GM19035 (cell line): ENCODE data around the gene COPZ1.
"Not testable (repeated sequence)": the region's sequence is repeated elsewhere in the genome, so short reads cannot be mapped to it uniquely, and the experiment has no call there.

Experiments
- ATAC-seq: cut with Tn5 transposase; IDR thresholded peaks from one replicate; pipeline ENCODE4 v1.9.1; 2021; ENCODE audit not compliant: unreplicated experiment

Gene COPZ1

DNA sequence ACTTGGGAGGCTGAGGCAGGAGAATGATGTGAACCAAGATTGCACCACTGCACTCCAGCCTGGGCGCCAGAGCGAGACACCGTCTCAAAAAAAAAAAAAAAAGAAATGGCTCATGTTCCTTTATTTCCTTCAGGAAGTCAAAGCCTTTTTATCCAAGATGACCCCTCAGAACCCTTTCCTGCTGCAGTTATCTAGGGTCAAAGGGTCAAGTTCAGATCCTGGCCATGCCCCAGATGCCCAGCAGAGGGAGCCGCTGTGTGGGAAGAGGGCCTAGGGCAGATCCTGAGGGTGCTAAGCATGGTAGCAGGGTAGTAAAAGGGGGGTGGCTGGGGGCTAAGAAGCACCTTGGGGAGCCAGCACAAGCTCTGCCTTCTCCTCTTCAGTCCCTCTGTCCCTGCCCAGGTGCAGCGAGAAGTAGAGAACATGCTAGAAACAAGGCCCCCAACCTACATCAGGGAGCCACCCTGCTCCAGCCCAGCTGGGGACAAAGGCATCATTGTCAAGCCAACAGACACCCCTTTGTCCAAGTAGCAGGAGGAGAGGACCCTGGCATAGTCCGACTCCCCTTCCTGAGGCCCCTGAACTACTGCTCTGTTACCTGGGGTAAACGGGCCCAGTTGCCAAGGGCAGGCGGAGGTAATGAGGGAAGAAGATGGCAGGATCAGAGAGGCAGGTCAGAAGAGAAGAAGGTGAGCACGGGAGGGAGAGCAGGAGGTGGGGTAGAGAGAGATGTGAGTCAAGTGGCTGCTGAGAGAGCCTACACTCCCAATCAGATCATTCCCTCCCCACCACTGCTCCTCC, 30.6 kb upstream of the COPZ1 start:
- peak; percentile 53 for ATAC-seq

DNA sequence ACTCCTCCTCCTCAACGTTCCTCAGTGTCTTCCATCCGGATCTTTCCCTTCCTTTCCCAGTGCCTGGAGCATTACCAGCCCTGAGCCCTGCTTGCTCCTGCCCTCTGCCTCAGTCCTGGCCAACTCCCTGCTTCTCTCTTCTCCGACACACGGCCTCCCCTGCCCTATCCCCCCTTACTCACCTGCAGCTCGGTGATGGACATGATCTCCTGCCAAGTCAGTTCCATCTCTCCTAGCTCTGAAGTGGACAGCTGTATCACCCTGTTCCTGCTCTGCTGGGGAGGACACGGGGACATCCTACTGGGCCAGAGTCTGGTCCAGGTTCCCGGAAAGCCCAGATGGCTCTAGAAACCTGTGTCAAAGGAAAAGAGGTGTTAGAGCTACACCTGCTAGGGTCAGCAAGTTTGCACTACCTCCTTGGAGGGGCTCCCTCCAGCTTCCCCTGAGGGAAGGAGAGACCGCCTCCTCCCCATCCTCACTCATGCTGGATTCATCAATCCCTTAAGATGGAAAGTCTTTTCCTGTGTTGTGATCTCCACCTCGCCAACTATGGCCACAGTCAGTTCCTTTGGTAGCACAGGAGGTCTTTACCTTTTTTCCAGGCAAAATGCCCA, 29.9 kb upstream of the COPZ1 start:
- no peak for ATAC-seq

GRCh38 chr12:54296393-54297099, 28.4 kb upstream of the COPZ1 start:
- ATAC-seq = no peak

DNA sequence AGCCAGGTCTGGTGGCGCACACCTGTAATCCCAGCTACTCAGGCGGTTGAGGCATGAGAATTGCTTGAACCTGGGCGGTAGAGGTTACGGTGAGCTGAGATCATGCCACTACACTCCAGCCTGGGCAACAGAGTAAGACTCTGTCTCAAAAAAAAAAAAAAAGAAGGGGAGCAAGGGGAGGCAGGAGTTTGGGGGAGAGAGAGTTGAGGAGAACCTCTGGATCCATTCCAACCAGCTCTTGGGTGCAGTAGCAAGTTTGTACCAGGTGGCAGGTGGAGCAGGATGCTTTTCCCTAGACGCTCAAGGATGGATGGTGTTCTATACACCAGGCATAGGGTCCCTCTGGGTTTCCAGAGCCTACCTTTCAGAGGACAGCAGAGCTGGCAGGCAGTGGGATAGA, 26.0 kb upstream of the COPZ1 start:
- ATAC-seq = no peak

DNA sequence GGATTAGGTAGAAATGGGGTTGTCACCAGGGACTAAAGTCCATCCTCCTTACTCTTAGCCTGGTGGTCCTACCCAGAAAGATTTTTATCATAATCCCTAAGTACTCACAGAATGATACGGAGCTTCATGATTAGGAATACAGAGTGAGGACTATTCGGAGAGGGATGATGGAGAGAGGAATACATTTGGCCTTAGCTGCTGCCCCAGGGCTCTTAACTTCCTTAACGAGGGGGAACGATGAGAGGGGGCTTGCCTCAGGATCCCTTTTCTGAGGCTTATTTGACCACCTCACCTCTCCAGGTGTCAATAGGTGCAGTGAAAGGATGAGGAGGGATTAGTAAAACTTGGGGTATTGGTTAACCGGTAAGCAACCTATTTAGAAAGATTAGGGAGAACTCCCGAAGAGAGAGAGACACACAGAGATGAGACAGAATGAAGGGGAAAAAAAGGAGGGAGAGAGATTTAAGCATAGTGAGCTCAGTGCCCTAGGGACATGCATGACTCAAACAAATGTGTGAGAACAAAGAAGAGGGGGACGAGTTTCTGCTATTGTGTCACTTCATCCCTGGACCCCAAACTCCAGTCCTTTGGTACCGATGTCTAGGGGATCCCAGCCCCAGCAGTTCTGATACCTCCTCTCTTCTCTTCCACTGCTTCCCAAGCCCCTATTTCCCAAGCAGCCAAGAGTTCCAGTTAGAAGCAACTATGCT, 25.3 kb upstream of the COPZ1 start:
- no peak for ATAC-seq

- ATAC-seq = no peak
Measured at GRCh38 chr12:54300225-54300731, 24.7 kb upstream of the COPZ1 start.

- ATAC-seq = no peak
Measured at GRCh38 chr12:54300732-54301427, 24.1 kb upstream of the COPZ1 start, which contains the start of gene NFE2. NFE2 (minus strand) TSS chr12:54301015; CDS start chr12:54295248, 5,767 bp downstream.

GRCh38 chr12:54301428-54302048, 23.4 kb upstream of the COPZ1 start:
- no peak for ATAC-seq

GRCh38 chr12:54303640-54304039, 21.3 kb upstream of the COPZ1 start:
- no peak for ATAC-seq

DNA sequence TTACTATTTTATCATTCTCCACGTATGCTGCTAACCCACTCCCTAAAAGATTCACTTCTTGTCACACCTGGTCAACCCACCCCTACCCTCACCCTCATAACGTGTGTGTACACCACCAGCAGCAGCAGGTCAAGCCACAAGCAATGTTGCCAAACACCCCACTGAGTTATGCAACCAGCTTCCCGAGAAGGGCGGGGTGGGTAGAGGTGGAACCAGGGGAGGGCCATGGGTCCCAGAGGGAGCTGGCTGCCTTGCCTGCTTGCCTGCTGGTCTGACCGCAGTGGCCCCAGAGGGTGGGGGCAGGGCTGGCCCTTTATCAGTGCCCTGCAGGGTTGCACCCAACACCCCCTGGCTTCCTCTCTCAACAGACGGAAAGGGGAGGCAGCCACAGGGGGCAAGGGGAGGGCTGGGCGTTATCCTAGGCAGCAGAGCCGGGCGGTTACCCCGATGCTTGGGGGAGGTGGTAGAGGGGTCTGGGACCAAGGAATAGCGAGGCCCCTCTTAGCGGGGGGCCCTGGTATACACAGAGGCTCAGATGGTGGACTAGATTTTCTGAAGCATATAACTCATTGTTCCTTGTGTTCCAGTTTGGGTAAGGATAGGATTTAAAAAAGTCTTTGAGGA, 20.6 kb upstream of the COPZ1 start:
- no peak for ATAC-seq

DNA sequence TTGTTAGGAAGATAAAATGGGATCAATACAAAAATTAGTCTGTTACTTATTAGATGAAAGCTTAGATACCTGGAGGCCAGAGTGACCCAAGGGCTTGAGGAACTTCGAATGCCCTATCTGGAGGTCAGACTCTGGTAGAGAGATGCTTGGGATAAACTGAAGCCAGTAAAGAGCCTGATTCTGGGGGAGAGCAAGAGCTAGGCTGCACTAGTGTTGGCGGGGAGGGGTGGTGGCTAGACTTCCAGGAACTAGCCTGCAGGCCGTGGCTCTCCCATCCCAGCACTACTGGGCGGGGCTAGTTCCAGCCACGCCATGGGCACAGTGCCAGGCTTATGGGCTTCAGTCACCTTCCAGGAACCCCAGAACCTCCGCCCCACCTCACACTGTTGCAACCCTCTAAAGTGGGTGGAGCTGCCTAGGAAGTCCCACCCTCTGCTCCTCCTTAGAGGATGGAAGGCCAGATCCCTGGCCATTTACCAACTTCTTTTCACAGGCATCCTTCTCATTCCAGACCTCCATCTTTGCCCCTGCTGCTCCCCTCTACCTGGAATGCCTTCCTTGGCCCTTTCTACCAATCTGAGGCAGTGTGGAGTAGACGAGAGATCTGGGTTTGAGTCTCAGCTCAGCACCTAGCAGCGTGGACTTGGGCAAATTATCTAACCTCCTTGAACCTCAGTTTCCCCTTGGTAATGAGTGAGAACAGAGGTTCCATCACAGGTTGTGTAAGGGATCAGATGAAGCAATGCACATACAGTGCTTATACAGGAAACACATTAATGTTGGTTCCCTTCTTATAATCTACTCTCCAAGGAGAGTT, 17.8 kb upstream of the COPZ1 start:
- ATAC-seq = no peak

- ATAC-seq = no peak
Measured at GRCh38 chr12:54311051-54311450, 13.9 kb upstream of the COPZ1 start.

GRCh38 chr12:54312309-54312708, 12.6 kb upstream of the COPZ1 start:
- ATAC-seq = not testable (repeated sequence)

- no peak for ATAC-seq
Measured at GRCh38 chr12:54321363-54321762, 3.6 kb upstream of the COPZ1 start.

DNA sequence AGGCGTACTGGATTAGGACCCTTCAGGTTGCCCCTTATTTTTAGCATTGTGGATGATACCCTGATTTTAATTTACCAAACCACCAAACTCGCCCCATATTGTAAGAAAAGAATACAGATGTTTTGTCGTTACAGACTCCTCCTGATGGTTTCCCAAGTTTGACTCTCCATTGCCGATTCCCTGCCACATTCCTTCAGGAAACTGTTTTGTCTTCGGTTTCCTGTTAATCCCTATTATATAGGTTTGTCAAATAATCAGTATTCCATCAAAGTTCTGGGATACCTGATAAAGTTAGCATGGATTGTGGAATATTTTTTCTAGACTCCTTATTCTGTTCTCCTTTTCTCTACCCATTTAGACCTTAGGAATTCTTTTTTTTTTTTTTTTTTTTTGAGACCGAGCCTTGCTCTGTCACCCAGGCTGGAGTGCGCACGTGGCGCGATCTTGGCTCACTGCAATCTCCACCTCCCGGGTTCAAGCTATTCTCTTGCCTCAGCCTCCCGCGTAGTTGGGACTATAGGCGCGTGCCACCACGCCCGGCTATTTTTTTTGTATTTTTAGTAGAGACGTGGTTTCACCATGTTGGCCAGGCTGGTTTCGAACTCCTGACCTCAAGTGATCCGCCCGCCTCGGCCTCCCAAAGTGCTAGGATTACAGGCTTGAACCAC, 645 bp downstream of the COPZ1 start:
- not testable (repeated sequence) for ATAC-seq

DNA sequence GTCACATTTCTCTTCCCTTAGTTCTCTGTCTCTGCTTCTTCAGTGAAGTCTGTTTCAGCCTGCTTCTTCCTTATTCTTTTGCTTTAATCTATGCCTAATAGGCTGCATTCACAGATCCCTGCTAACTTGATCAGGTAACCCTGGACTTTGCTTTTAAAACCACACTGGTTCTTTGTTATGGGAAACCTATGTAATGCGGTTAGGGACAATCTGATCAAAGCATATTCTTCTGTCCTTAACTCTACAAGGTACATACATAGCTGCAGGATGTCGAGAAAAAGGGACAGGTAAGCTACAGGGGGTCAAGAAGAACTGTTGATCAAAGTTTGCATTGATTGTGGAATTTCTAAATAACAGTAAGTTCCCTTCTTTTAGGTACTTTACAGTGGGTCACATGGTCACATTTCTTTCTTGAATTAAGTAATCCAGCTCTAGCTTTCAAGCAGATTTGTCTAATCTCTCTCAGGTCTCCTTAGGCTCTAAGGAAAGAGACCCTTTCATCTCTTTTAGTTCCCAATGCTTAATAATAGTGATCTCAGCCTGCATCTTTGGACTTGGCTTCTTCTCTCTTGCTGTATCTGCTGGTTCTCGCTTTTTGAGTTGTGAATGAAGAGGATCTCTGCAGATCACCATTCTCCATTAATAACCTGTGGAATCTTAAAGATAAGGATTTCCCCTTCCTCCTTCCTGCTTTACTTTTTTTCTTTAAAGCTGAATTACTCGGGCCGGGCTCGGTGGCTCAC, 3.8 kb downstream of the COPZ1 start:
- no peak for ATAC-seq

GRCh38 chr12:54329759-54330158, 4.8 kb downstream of the COPZ1 start:
- no peak for ATAC-seq

- no peak for ATAC-seq
Measured at GRCh38 chr12:54330442-54330841, 5.5 kb downstream of the COPZ1 start.
